ENCODE measurements around the gene SLC25A21.
A peak's percentile ranks its signal among the peaks of the same experiment; 100 is the strongest.

Gene SLC25A21

GRCh38 chr14:37060496-37061260 is 111.7 kb downstream of the SLC25A21 start (continued):
- no peak for TF ChIP-seq KLF10 (tag by site-specific recombination; IDR thresholded peaks at IDR 0.05)
- TF ChIP-seq GLIS2 (tag by site-specific recombination; IDR thresholded peaks at IDR 0.05): no peak

GRCh38 chr14:37057776-37058175 is 114.6 kb downstream of the SLC25A21 start:
- Histone ChIP-seq H3K9me3 (ENCODE audit: control insufficient read depth, insufficient read depth, low read depth, low read length) (no peaks in the 10 kb centered on the region), H3K36me3 (ENCODE audit: control insufficient read depth in 2 of 2, insufficient read depth in 1 of 2, low read length in 2 of 2) (no peaks in the 10 kb centered on the region), H3K4me3 (ENCODE audit: low read depth, low read length) (no peak overlapping the region), H3K4me1 (ENCODE audit: control insufficient read depth, insufficient read depth, low read length) (peaks cover 14% of the 10 kb centered on the region), H3K27ac (ENCODE audit: extremely low read depth, low read depth, low read length) (no peak overlapping the region)
- ChIA-PET POLR2A (no interaction called here), CTCF (no interaction called here)
- TF ChIP-seq YY2 (tag by site-specific recombination; IDR thresholded peaks at IDR 0.05): no peak
- TF ChIP-seq ZNF792 (tag by site-specific recombination; IDR thresholded peaks at IDR 0.05): no peak
- TF ChIP-seq ZBTB44 (tag by site-specific recombination; IDR thresholded peaks at IDR 0.05): no peak
- TF ChIP-seq SP2 (tag by site-specific recombination; IDR thresholded peaks at IDR 0.05): no peak
- no peak for TF ChIP-seq ZFP69B (tag by site-specific recombination; IDR thresholded peaks at IDR 0.05)
- no peak for TF ChIP-seq ZFP3 (tag by site-specific recombination; IDR thresholded peaks at IDR 0.05; ENCODE audit: low read depth)
- TF ChIP-seq ZNF18 (tag by site-specific recombination; IDR thresholded peaks at IDR 0.05): no peak
- TF ChIP-seq ZNF521 (tag by site-specific recombination; IDR thresholded peaks at IDR 0.05): no peak
- TF ChIP-seq ZSCAN18 (tag by site-specific recombination; IDR thresholded peaks at IDR 0.05): no peak
- TF ChIP-seq PRDM10 (tag by site-specific recombination; IDR thresholded peaks at IDR 0.05): no peak
- TF ChIP-seq ZIC2 (tag by site-specific recombination; IDR thresholded peaks at IDR 0.05): no peak
- no peak for TF ChIP-seq ZNF121 (tag by site-specific recombination; IDR thresholded peaks at IDR 0.05)
- no peak for TF ChIP-seq ZNF514 (tag by site-specific recombination; IDR thresholded peaks at IDR 0.05)

- POLR2A ChIA-PET: interaction anchor here (0.7 kb wide), 1 partner anchor 69 kb away, joined by 3 read pairs; no protein-coding TSS in a partner anchor
- CTCF ChIA-PET: no interaction called here
Measured at GRCh38 chr14:37056473-37056872, 115.9 kb downstream of the SLC25A21 start.

More at GRCh38 chr14:37056473-37056872, 115.9 kb downstream of the SLC25A21 start:
- H3K4me1 ChIP-seq (ENCODE audit: control insufficient read depth, insufficient read depth, low read length): peaks cover 8% of the 10 kb centered on the region
- H3K27ac ChIP-seq (ENCODE audit: extremely low read depth, low read depth, low read length): no peak overlapping the region
- TF ChIP-seq ZIC2 (tag by site-specific recombination; IDR thresholded peaks at IDR 0.05) (peak; percentile 67), ZBTB48 (tag by site-specific recombination; IDR thresholded peaks at IDR 0.05) (no peak), ZNF600 (tag by site-specific recombination; IDR thresholded peaks at IDR 0.05) (peak; percentile 79), TRIM28 (IDR thresholded peaks at IDR 0.05; ENCODE audit: borderline replicate concordance, low read length) (0 out of 2 replicates have a peak, but pooled peaks have one; percentile 22), ZNF677 (tag by site-specific recombination; IDR thresholded peaks at IDR 0.05) (no peak), ZNF501 (tag by site-specific recombination; IDR thresholded peaks at IDR 0.05) (no peak)
- no peak overlapping the region for H3K4me3 ChIP-seq (ENCODE audit: low read depth, low read length)
- H3K36me3 ChIP-seq (ENCODE audit: control insufficient read depth in 2 of 2, insufficient read depth in 1 of 2, low read length in 2 of 2): no peaks in the 10 kb centered on the region
- no peaks in the 10 kb centered on the region for H3K9me3 ChIP-seq (ENCODE audit: control insufficient read depth, insufficient read depth, low read depth, low read length)
